22Rv1 (cell line): ENCODE measurements around the gene TANGO2.

Experiments used
- ZFX ChIP-seq: fragments of 450-650 bp; IDR thresholded peaks from 2 replicates; pipeline ENCODE4 v1.6.1; 2017; ENCODE audit warnings: antibody characterized with exemption, borderline replicate concordance
- TF ChIP-seq, protein P1 (sequence below): fragments of 450-650 bp; IDR thresholded peaks from 2 replicates; pipeline ENCODE4 v1.5.1; 2017; ENCODE audit warnings: mild to moderate bottlenecking

DNA sequence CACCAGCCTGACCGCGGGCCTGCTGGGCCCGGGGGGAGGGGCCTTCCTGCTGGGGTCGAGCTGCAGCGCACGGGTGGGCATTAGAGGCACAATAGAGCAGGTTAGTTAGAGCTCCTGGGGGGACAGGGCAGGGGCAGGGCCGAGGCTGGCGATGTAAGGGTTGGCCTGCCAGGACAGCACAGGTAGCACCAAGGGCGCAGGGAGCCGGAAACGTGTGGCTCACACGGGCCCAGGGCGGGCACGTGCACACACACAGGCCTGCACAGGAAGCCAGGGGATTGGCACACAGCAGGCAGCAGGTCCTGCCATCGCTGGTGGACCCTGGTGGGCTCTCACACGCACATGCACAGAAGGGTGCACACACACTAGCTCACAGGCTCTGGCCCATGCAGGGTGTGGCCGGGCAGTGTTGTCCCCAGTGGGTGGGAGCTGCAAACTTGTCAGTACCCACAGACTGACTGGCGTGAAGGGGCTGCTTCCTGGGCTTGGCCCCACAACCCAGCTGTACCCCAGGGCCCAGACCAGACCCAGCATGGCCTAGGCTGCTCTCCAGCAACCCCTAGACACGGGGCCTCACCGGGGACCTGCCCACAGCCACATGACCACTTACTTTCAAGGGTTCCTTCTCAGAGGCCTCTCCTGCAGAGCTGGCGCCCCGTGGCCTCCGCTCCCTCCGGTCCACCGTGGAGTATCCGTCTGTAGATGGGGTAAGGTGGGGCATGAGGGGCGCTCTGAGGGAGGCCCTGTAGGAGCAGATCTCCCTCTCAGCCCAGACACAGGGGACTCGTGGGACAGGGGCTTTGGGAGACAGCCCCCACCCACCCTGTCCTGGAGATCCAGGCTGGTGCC lies 49.4 kb upstream of the TANGO2 start:
- TF ChIP-seq, protein P1, sequence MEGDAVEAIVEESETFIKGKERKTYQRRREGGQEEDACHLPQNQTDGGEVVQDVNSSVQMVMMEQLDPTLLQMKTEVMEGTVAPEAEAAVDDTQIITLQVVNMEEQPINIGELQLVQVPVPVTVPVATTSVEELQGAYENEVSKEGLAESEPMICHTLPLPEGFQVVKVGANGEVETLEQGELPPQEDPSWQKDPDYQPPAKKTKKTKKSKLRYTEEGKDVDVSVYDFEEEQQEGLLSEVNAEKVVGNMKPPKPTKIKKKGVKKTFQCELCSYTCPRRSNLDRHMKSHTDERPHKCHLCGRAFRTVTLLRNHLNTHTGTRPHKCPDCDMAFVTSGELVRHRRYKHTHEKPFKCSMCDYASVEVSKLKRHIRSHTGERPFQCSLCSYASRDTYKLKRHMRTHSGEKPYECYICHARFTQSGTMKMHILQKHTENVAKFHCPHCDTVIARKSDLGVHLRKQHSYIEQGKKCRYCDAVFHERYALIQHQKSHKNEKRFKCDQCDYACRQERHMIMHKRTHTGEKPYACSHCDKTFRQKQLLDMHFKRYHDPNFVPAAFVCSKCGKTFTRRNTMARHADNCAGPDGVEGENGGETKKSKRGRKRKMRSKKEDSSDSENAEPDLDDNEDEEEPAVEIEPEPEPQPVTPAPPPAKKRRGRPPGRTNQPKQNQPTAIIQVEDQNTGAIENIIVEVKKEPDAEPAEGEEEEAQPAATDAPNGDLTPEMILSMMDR, result no peak
- no peak for TF ChIP-seq ZFX
